GM12878 (cell line): Measurements from ENCODE around the gene KRT34. TPM values are rescaled to one million over a fixed set of nuclear protein-coding genes. Genes with fewer than 3 reads are reported as not detected.
"Not testable (repeated sequence)": the region's sequence is repeated elsewhere in the genome, so short reads cannot be mapped to it uniquely, and the experiment has no call there.

Source experiments
- ATAC-seq: fragments of 200-7000 bp; cut with Tn5 transposase; 3 replicates; pipeline ENCODE4 v1.9.1; 2020; ENCODE audit warnings: mild to moderate bottlenecking, moderate library complexity
- BruUV-seq: library from RNA; stranded (reverse); fragments of 400-500 nt; replicated peaks from 2 replicates; lab custom pipeline; 2021; lab: Mats Ljungman, UMichigan
- CTCF ChIA-PET: fragments of 300-600 bp; sonication (Branson Sonifier 250); formaldehyde crosslinking; extraction: SDS; loops from one replicate; lab custom pipeline; 2021; ENCODE audit warnings: inconsistent platforms; lab: Yijun Ruan, JAX
- POLR2A ChIA-PET: fragments of 350-600 bp; formaldehyde crosslinking; extraction: SDS; loops from one replicate; lab custom pipeline; 2021; ENCODE audit warnings: inconsistent platforms; lab: Charles Lee
- RAD21 ChIA-PET: fragments of 300-600 bp; sonication (Branson Sonifier 250); formaldehyde crosslinking; loops from one replicate; lab custom pipeline; 2023; ENCODE audit warnings: antibody characterized with exemption; ENCODE audit not compliant: unreplicated experiment; lab: Charles Lee
- SMC1A ChIA-PET: fragments of 300-600 bp; sonication (Branson Sonifier 250); formaldehyde crosslinking; loops from one replicate; lab custom pipeline; 2023; ENCODE audit not compliant: unreplicated experiment, uncharacterized antibody; lab: Charles Lee
- DNase-seq: peaks from one replicate; pipeline ENCODE4 v3.0.0-alpha.2; 2011; ENCODE audit warnings: low read depth, low spot score
- FAIRE-seq: peaks from 3 replicates; lab custom pipeline; 2011; peaks lifted over from hg19 to GRCh38; lab: Jason Lieb, UNC
- H2AFZ ChIP-seq: 2 replicates; pipeline ENCODE4 v1.6.0; 2011; ENCODE audit warnings: low read depth, low read length, control low read depth; ENCODE audit not compliant: control insufficient read depth
- H3K27ac ChIP-seq: 2 replicates; pipeline ENCODE4 v1.5.1; 2011; ENCODE audit warnings: control low read depth; ENCODE audit not compliant: control insufficient read depth, insufficient read depth
- H3K27me3 ChIP-seq, 2 experiments: replicated peaks in 1 of 2; 2 replicates each; pipeline versions ENCODE4 v1.6.0 to v1.6.1; 2011; ENCODE audit warnings: low read length in 1 of 2; ENCODE audit not compliant: control insufficient read depth in 2 of 2, insufficient read depth in 2 of 2
- H3K36me3 ChIP-seq, 2 experiments: 2 replicates each; pipeline ENCODE4 v1.5.1; 2011; ENCODE audit warnings: low read length in 1 of 2; ENCODE audit not compliant: control insufficient read depth in 2 of 2, insufficient read depth in 2 of 2
- H3K4me1 ChIP-seq: 2 replicates; pipeline ENCODE4 v1.6.1; 2011; ENCODE audit warnings: mild to moderate bottlenecking, low read length, moderate library complexity, mixed read lengths; ENCODE audit not compliant: control insufficient read depth, insufficient read depth
- H3K4me2 ChIP-seq: 2 replicates; pipeline ENCODE4 v1.6.0; 2011; ENCODE audit warnings: control low read depth; ENCODE audit not compliant: control insufficient read depth, insufficient read depth
- H3K4me3 ChIP-seq: fragments of 200-600 bp; sonication (generic); 2 replicates; pipeline ENCODE4 v1.5.1; 2016
- H3K79me2 ChIP-seq: 2 replicates; pipeline ENCODE4 v1.6.0; 2011; ENCODE audit warnings: low read length; ENCODE audit not compliant: control insufficient read depth, insufficient read depth
- H3K9ac ChIP-seq: 2 replicates; pipeline ENCODE4 v1.8.0; 2011; ENCODE audit warnings: low read length, control low read depth, mixed read lengths; ENCODE audit not compliant: control insufficient read depth, insufficient read depth
- H3K9me3 ChIP-seq: replicated peaks from 3 replicates; pipeline ENCODE4 v1.5.1; 2011; ENCODE audit warnings: mild to moderate bottlenecking, low read length; ENCODE audit not compliant: control insufficient read depth, insufficient read depth
- H4K20me1 ChIP-seq: 2 replicates; pipeline ENCODE4 v1.6.0; 2011; ENCODE audit not compliant: control insufficient read depth, insufficient read depth
- CBX5 ChIP-seq: sonication (generic); IDR thresholded peaks from 2 replicates; pipeline ENCODE4 v1.6.1; 2016; ENCODE audit warnings: low read depth, moderate library complexity, mild to moderate bottlenecking, inconsistent platforms
- CREB1 ChIP-seq: IDR thresholded peaks from 2 replicates; pipeline ENCODE4 v1.6.1; 2012; ENCODE audit warnings: low read depth, mild to moderate bottlenecking, inconsistent platforms
- E2F4 ChIP-seq: IDR thresholded peaks from 2 replicates; pipeline ENCODE4 v1.6.1; 2012; ENCODE audit warnings: low read depth, low read length, improper control_type of control experiment
- IRF3 ChIP-seq: fragments of 450-650 bp; IDR thresholded peaks from 2 replicates; pipeline ENCODE4 v1.6.1; 2014; ENCODE audit warnings: mild to moderate bottlenecking
- JUND ChIP-seq: IDR thresholded peaks from 2 replicates; pipeline ENCODE4 v1.6.1; 2012; ENCODE audit warnings: low read depth, mild to moderate bottlenecking, low read length, improper control_type of control experiment, moderate library complexity
- NR2F1 ChIP-seq: fragments of 450-650 bp; conservative IDR thresholded peaks from 2 replicates; pipeline ENCODE4 v1.6.1; 2017; ENCODE audit warnings: mild to moderate bottlenecking
- POLR2AphosphoS2 ChIP-seq: IDR thresholded peaks from 2 replicates; pipeline ENCODE4 v1.6.1; 2011; ENCODE audit warnings: low read depth, mild to moderate bottlenecking, low read length, improper control_type of control experiment, moderate library complexity
- RBBP5 ChIP-seq: fragments of 200-600 bp; sonication (generic); conservative IDR thresholded peaks from 2 replicates; pipeline ENCODE4 v1.6.1; 2016
- SUPT20H ChIP-seq: IDR thresholded peaks from 2 replicates; pipeline ENCODE4 v1.6.1; 2011; ENCODE audit warnings: low read depth, mild to moderate bottlenecking, low read length, moderate library complexity, borderline replicate concordance; ENCODE audit not compliant: control insufficient read depth
- TAF1 ChIP-seq: IDR thresholded peaks from 2 replicates; pipeline ENCODE4 v1.6.1; 2011; ENCODE audit warnings: mild to moderate bottlenecking, low read depth, low read length, borderline replicate concordance
- TBL1XR1 ChIP-seq: IDR thresholded peaks from 2 replicates; pipeline ENCODE4 v1.6.1; 2012; ENCODE audit warnings: low read depth, low read length, improper control_type of control experiment
- ZBTB33 ChIP-seq: fragments of 450-650 bp; IDR thresholded peaks from 2 replicates; pipeline ENCODE4 v1.6.1; 2017; ENCODE audit warnings: mild to moderate bottlenecking
- ZNF217 ChIP-seq: fragments of 450-650 bp; IDR thresholded peaks from 2 replicates; pipeline ENCODE4 v1.6.1; 2017; ENCODE audit warnings: antibody characterized with exemption, mild to moderate bottlenecking
- WGBS: methylation state at CpG from one replicate; pipeline ENCODE4 v1.1.6; 2016; ENCODE audit warnings: low lambda C conversion rate; ENCODE audit not compliant: insufficient replicate concordance, insufficient coverage; ENCODE audit errors: missing lambda C conversion rate; 5-methylcytosine and 5-hydroxymethylcytosine counted together
- in situ Hi-C: fragments of 300-500 bp; cut with MboI; formaldehyde crosslinking; loops from 9 replicates; pipeline ENCODE4 v1.14.3; 2018; ENCODE audit warnings: mixed read lengths
- intact Hi-C: fragments of 100-400 bp; cut with micrococcal nuclease; formaldehyde crosslinking; loops from one replicate; pipeline ENCODE4 v1.14.2; 2022; ENCODE audit not compliant: unreplicated experiment
- polyA plus RNA-seq, 11 experiments: library from polyadenylated mRNA; depleted of rRNA in 4 of 11; unstranded in 6 of 11; stranded (reverse) in 5 of 11; fragments of >200 nt; fragmentation: Nextera tagmentation in 4 of 11; fragmentation: Illumina TruSeq in 1 of 11; extraction: Ambion mirVana in 4 of 11; extraction: Trizol in 1 of 11; gene quantifications; 1 replicate in 1 of 11; 2 replicates in 10 of 11; pipeline versions ENCODE4 v1.2.1 to v1.2.3, GENCODE V29; 2011 to 2016; ENCODE audit warnings: inconsistent platforms in 2 of 11, missing spikeins in 2 of 11, low read depth in 1 of 11
- total RNA-seq, 4 experiments: library from RNA; depleted of rRNA in 3 of 4; stranded (reverse); fragments of >200 nt in 3 of 4; fragmentation: Illumina TruSeq in 1 of 4; extraction: Trizol in 1 of 4; gene quantifications; 2 replicates each; pipeline versions ENCODE4 v1.2.1 to v1.2.3, GENCODE V29; 2013 to 2021
- TF ChIP-seq, protein P1 (sequence below): fragments of 450-650 bp; IDR thresholded peaks from 2 replicates; pipeline ENCODE4 v1.6.1; 2016; ENCODE audit warnings: mild to moderate bottlenecking

Gene KRT34
- total and polyA plus RNA-seq, 10 of the 15 experiments (the other 5 are each of a cell fraction or from before 2014, with no cell fraction given), result not detected

GRCh38 chr17:41382394-41382793, 288 bp upstream of the KRT34 start:
- H3K79me2 ChIP-seq, result no peaks in the 10 kb centered on the region
- H3K4me2 ChIP-seq, result no peak overlapping the region
- H2AFZ ChIP-seq, result no peak overlapping the region
- TF ChIP-seq CBX5, result no peak
- no peak for TF ChIP-seq ZNF217
- TF ChIP-seq, protein P1, sequence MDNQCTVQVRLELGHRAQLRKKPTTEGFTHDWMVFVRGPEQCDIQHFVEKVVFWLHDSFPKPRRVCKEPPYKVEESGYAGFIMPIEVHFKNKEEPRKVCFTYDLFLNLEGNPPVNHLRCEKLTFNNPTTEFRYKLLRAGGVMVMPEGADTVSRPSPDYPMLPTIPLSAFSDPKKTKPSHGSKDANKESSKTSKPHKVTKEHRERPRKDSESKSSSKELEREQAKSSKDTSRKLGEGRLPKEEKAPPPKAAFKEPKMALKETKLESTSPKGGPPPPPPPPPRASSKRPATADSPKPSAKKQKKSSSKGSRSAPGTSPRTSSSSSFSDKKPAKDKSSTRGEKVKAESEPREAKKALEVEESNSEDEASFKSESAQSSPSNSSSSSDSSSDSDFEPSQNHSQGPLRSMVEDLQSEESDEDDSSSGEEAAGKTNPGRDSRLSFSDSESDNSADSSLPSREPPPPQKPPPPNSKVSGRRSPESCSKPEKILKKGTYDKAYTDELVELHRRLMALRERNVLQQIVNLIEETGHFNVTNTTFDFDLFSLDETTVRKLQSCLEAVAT, result no peak
- TF ChIP-seq POLR2AphosphoS2, result no peak
- no peak for TF ChIP-seq IRF3
- no peak for TF ChIP-seq CREB1
- TF ChIP-seq E2F4, result no peak
- no peak for TF ChIP-seq NR2F1
- TF ChIP-seq TBL1XR1, result no peak
- TF ChIP-seq TAF1, result no peak
- TF ChIP-seq SUPT20H, result no peak
- TF ChIP-seq ZBTB33, result no peak
- TF ChIP-seq RBBP5, result no peak
- no peak for TF ChIP-seq JUND
- TF ChIP-seq, all 136 proteins: peak for 0
- Histone ChIP-seq H3K4me3 (no peak overlapping the region), H3K9me3 (no peaks in the 10 kb centered on the region; the same call in 2 of the 3 replicates), H3K9ac (no peak overlapping the region), H3K27me3 (no peaks in the 10 kb centered on the region), H3K36me3 (no peaks in the 10 kb centered on the region), H4K20me1 (no peaks in the 10 kb centered on the region), H3K27ac (no peak overlapping the region), H3K4me1 (no peaks in the 10 kb centered on the region)
- in situ Hi-C loops (no loop called here), intact Hi-C loops (no loop called here)
- ChIA-PET POLR2A (no interaction called here), CTCF (no interaction called here), SMC1A (interaction anchor here (1.0 kb wide), 1 partner anchor 9 kb away, joined by 3 read pairs; no protein-coding TSS in a partner anchor), RAD21 (no interaction called here)
- DNase-seq (no peak), ATAC-seq (no peak), FAIRE-seq (no peak)
- BruUV-seq, result no TSS peak
- WGBS, result 5% methylated on average over 1 of the region's 1 CpG

DNA sequence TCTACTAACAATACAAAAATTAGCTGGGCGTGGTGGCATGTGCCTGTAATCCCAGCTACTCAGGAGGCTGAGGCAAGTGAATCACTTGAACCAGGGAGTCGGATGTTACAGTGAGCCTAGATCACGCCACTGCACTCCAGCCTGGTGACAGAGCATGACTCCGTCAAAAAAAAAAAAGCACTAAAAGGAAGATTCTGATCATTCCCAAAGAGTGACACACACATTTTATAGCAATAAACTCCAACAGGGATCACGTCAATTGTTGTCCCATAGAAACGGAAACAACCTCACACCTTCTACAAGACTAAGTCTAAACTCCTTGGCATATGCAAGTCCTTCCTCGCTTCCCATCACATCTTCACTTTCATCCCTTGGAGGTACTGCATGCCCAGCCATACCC, 2.0 kb downstream of the KRT34 start:
- H3K4me3 ChIP-seq, BruUV-seq, H3K4me1 ChIP-seq, H3K79me2 ChIP-seq, ATAC-seq, H3K27me3 ChIP-seq, in situ Hi-C loops, H3K9ac ChIP-seq, H2AFZ ChIP-seq, H3K36me3 ChIP-seq, POLR2A ChIA-PET, H3K27ac ChIP-seq, H3K4me2 ChIP-seq, DNase-seq, H4K20me1 ChIP-seq, intact Hi-C loops, FAIRE-seq, H3K9me3 ChIP-seq, CTCF ChIA-PET, RAD21 ChIA-PET: not testable (repeated sequence)
- SMC1A ChIA-PET, result interaction anchor here (0.6 kb wide), 1 partner anchor 163 kb away, joined by 3 read pairs; no protein-coding TSS in a partner anchor
- WGBS, result 32% methylated on average over 7 of the region's 7 CpGs
